ENCODE data around the gene KCNIP4. TPM values are rescaled to one million over a fixed set of nuclear protein-coding genes. Genes with fewer than 3 reads are reported as not detected.

KCNIP4 gene
- total and polyA plus RNA-seq, 2 of the 8 experiments (the other 6 are each of a cell fraction or from before 2014, with no cell fraction given) = 0.06 TPM; not detected in 1

DNA sequence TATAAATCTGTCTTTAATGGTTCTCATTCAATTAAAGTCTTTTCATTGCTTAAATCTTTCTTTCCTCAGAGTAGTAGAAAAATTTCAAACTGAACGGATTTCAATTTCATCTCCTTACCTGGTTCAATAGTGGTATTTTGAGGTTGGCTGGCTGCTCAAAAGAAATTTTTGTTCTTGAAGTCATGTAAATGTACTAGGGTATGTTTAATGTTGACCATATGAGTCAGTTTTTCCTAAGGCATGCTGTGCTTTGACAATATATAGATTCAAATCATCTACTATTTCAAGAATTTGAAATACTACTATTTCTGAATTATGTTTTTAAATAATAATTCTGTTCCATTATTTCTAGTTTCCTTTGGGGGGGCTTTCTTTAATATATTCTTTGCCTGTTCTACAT is 1142.9 kb downstream of the KCNIP4 start:
- no peaks in the 10 kb centered on the region for H3K23me2 ChIP-seq (ENCODE audit: low read depth, low read length)
- no peak overlapping the region for H3K18ac ChIP-seq (ENCODE audit: extremely low read depth, low read length)
- no peak overlapping the region for H2BK15ac ChIP-seq (ENCODE audit: low read length)
- no peak for DNase-seq (ENCODE audit: low read depth in 1 of 2, low spot score in 2 of 2)
- no peak overlapping the region for H3K4me2 ChIP-seq (ENCODE audit: insufficient read depth in 1 of 2, low read depth in 2 of 2, low read length in 2 of 2)
- no peaks in the 10 kb centered on the region for H4K20me1 ChIP-seq (replicated peaks in 1 of 2; ENCODE audit: control insufficient read depth in 1 of 2, insufficient read depth in 2 of 2, low read length in 2 of 2)
- no peaks in the 10 kb centered on the region for H3K79me2 ChIP-seq (ENCODE audit: control insufficient read depth in 1 of 2, insufficient read depth in 2 of 2, low read length in 2 of 2)
- H4K5ac ChIP-seq (ENCODE audit: insufficient read length, low read depth, low read length) = no peak overlapping the region
- no peaks in the 10 kb centered on the region for H3K79me1 ChIP-seq (ENCODE audit: low read depth, low read length)
- no peak overlapping the region for H3K4me3 ChIP-seq (ENCODE audit: extremely low read depth in 1 of 4, insufficient read depth in 2 of 4, low read depth in 3 of 4, low read length in 4 of 4)
- H3K4ac ChIP-seq (replicated peaks; ENCODE audit: insufficient read length, low read depth, low read length) = no peak overlapping the region
- H2BK12ac ChIP-seq (ENCODE audit: low read depth, low read length) = no peak overlapping the region
- no peak overlapping the region for H2AFZ ChIP-seq (ENCODE audit: low read length)
- TF ChIP-seq TAF1 (IDR thresholded peaks at IDR 0.05; ENCODE audit: low read depth, low read length) = no peak
- TF ChIP-seq POLR2AphosphoS5 (IDR thresholded peaks at IDR 0.05; ENCODE audit: low read depth, low read length) = no peak
- no peak for TF ChIP-seq CBX5 (IDR thresholded peaks at IDR 0.05; ENCODE audit: low read depth, low read length)
- no peak for TF ChIP-seq SP2 (IDR thresholded peaks at IDR 0.05; ENCODE audit: low read length)
- TF ChIP-seq, protein P1, sequence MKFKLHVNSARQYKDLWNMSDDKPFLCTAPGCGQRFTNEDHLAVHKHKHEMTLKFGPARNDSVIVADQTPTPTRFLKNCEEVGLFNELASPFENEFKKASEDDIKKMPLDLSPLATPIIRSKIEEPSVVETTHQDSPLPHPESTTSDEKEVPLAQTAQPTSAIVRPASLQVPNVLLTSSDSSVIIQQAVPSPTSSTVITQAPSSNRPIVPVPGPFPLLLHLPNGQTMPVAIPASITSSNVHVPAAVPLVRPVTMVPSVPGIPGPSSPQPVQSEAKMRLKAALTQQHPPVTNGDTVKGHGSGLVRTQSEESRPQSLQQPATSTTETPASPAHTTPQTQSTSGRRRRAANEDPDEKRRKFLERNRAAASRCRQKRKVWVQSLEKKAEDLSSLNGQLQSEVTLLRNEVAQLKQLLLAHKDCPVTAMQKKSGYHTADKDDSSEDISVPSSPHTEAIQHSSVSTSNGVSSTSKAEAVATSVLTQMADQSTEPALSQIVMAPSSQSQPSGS (IDR thresholded peaks at IDR 0.05; ENCODE audit: low read length) = no peak
- TF ChIP-seq RFX5 (IDR thresholded peaks at IDR 0.05; ENCODE audit: borderline replicate concordance, low read depth, low read length) = no peak
- no peak for TF ChIP-seq GABPA (IDR thresholded peaks at IDR 0.05; ENCODE audit: borderline replicate concordance, insufficient read depth, low read length)
- TF ChIP-seq JUND (IDR thresholded peaks at IDR 0.05; ENCODE audit: low read length) = no peak
- H3K23ac ChIP-seq (ENCODE audit: insufficient read length) = no peak overlapping the region
- FAIRE-seq = no peak
- ChIA-PET POLR2A (ENCODE audit: partially characterized antibody) (no interaction called here), CTCF (ENCODE audit: partially characterized antibody) (no interaction called here)
- no peaks in the 10 kb centered on the region for H3K36me3 ChIP-seq (ENCODE audit: control insufficient read depth in 2 of 4, insufficient read depth in 4 of 4, low read length in 3 of 4)
- H2BK20ac ChIP-seq (ENCODE audit: low read length) = no peak overlapping the region
- WGBS, 2 experiments (ENCODE audit: extremely low coverage in 1 of 2, insufficient coverage in 1 of 2, insufficient read length in 1 of 2, insufficient replicate concordance in 2 of 2, low coverage in 1 of 2, low lambda C conversion rate in 2 of 2, missing lambda C conversion rate in 1 of 2) = 95% methylated on average over 1 of the region's 1 CpG; no CpG with 5 or more reads in 1 of the 2 experiments
- H2BK120ac ChIP-seq (replicated peaks; ENCODE audit: low read depth, low read length) = no peak overlapping the region
- H2BK5ac ChIP-seq (ENCODE audit: low read depth, low read length) = no peak overlapping the region
- H4K91ac ChIP-seq (replicated peaks; ENCODE audit: insufficient read length, low read length) = no peak overlapping the region
- H3K56ac ChIP-seq (replicated peaks; ENCODE audit: insufficient read length, low read depth, low read length) = no peak overlapping the region
- H3K9ac ChIP-seq (replicated peaks in 1 of 4; ENCODE audit: extremely low read depth in 1 of 4, low read depth in 3 of 4, low read length in 3 of 4) = no peak overlapping the region
- H3K4me1 ChIP-seq (replicated peaks in 1 of 4; ENCODE audit: control insufficient read depth in 3 of 4, insufficient read depth in 4 of 4, low read length in 3 of 4) = peaks cover 0 to 5% (median 5%) of the 10 kb centered on the region in 4 experiments; a peak in 3 of 7 replicates
- no peaks in the 10 kb centered on the region for H3K27me3 ChIP-seq (replicated peaks in 1 of 4; ENCODE audit: control insufficient read depth in 3 of 4, extremely low read depth in 1 of 4, insufficient read depth in 3 of 4, low read length in 3 of 4)
- no peak overlapping the region for H3K27ac ChIP-seq (ENCODE audit: low read depth, low read length)
- no peak overlapping the region for H2AK5ac ChIP-seq (ENCODE audit: low read depth, low read length)
- no peak overlapping the region for H4K8ac ChIP-seq (ENCODE audit: extremely low read depth, insufficient read depth, low read length)
- H3K9me3 ChIP-seq (ENCODE audit: insufficient read depth in 2 of 2, low read depth in 1 of 2, low read length in 1 of 2) = no peaks in the 10 kb centered on the region; a peak in 1 of 4 replicates
- H3K14ac ChIP-seq (ENCODE audit: insufficient read length) = no peak overlapping the region

All from H1 (cell line).